GM12892 (cell line): ENCODE results near the gene TSACC.

Experiments
- POLR2A ChIP-seq: IDR thresholded peaks from 2 replicates; pipeline ENCODE4 v1.6.1; 2011; ENCODE audit warnings: low read depth, low read length, control low read depth
- POLR2AphosphoS5 ChIP-seq: IDR thresholded peaks from 2 replicates; pipeline ENCODE4 v1.6.1; 2011; ENCODE audit warnings: low read depth, low read length, control low read depth

DNA sequence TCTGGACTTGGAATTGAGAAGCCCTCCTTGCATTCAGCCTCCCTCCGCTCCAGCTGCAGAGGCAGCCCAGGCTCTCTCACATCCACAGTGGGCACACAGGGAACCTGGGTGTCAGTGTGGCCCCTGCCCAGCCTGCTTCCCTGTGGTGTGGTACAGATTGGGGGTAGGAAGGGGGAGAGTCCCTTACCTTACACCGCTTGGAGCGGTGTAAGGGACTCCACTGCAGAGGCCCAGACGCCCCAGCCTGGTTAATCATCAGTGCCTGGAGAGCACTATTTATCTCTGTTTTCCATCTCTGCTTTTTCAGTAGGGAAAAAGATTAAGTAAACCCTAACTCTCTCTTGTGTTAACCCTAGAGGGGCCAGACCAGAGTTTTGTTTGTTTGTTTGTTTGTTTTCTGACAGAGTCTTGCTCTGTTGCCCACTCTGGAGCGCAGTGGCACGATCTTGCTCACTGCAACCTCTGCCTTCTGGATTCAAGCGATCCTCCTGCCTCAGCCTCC lies 29.9 kb downstream of the TSACC start:
- TF ChIP-seq POLR2A (no peak), POLR2AphosphoS5 (no peak)
